Breast epithelium (tissue), 3 donors: ENCODE data around the gene KRTAP10-1.

Experiments used
- CTCF ChIP-seq, 3 donors: fragments of 450-650 bp; IDR thresholded peaks; one replicate each; pipeline ENCODE4 v1.5.1; 2016 to 2017; ENCODE audit warnings: antibody characterized with exemption in 3 of 3, mild to moderate bottlenecking in 3 of 3, moderate library complexity in 3 of 3
- POLR2A ChIP-seq: fragments of 450-650 bp; IDR thresholded peaks from one replicate; pipeline ENCODE4 v1.6.1; 2016; ENCODE audit warnings: antibody characterized with exemption, mild to moderate bottlenecking, moderate library complexity
- POLR2AphosphoS5 ChIP-seq, 3 donors: sonication (generic); formaldehyde crosslinking; IDR thresholded peaks; one replicate each; pipeline ENCODE4 v1.6.1; 2017; ENCODE audit warnings: antibody characterized with exemption in 3 of 3

DNA sequence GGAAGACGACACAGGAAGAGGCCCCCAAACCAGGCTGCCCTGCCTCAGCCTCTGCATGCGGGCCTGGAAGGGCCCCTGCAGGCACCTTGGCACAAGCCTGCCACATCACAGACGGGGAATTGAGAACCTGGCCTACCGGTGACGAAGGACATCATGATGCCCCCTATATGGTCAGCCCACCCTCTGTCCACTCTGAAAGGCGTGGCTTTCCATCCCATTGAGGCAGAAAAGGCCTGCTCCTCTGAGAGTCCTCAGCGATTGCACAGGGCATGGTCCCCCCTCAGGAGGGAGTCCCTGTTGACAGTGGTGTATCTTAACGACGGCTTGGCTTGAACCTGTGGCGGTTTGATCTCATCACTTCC is 11.4 kb downstream of the KRTAP10-1 start:
- TF ChIP-seq CTCF (IDR thresholded peaks at IDR 0.05), result no peak
- TF ChIP-seq POLR2A, result no peak
- no peak for TF ChIP-seq POLR2AphosphoS5 (IDR thresholded peaks at IDR 0.05)
